H1 (cell line): ENCODE data around the gene RAPGEF1. TPM values are rescaled to one million over a fixed set of nuclear protein-coding genes. Genes with fewer than 3 reads are reported as not detected.

Source experiments
- CTCF ChIA-PET: fragments of 300-600 bp; sonication (Branson Sonifier 250); formaldehyde crosslinking; loops from one replicate; lab custom pipeline; 2021; ENCODE audit not compliant: partially characterized antibody; lab: Charles Lee
- POLR2A ChIA-PET: fragments of 300-600 bp; sonication (Branson Sonifier 250); formaldehyde crosslinking; loops from one replicate; lab custom pipeline; 2021; ENCODE audit warnings: inconsistent platforms; ENCODE audit not compliant: partially characterized antibody; lab: Charles Lee
- DNase-seq, 2 experiments: peaks; one replicate each; pipeline versions ENCODE4 v3.0.0 to v3.0.0-alpha.2; 2010 to 2022; ENCODE audit warnings: low spot score in 2 of 2, low read depth in 1 of 2, mixed read lengths in 1 of 2
- FAIRE-seq: peaks from 2 replicates; lab custom pipeline; 2011; peaks lifted over from hg19 to GRCh38; lab: Jason Lieb, UNC
- H2AFZ ChIP-seq: 2 replicates; pipeline ENCODE4 v1.8.1; 2012; ENCODE audit warnings: low read length, inconsistent platforms
- H2AK5ac ChIP-seq: 2 replicates; pipeline ENCODE4 v1.6.1; 2013; ENCODE audit warnings: low read depth, low read length
- H2BK120ac ChIP-seq: replicated peaks from 2 replicates; pipeline ENCODE3; 2013; ENCODE audit warnings: low read depth, low read length, inconsistent platforms
- H2BK12ac ChIP-seq: 2 replicates; pipeline ENCODE4 v1.6.1; 2013; ENCODE audit warnings: low read depth, low read length
- H2BK15ac ChIP-seq: 2 replicates; pipeline ENCODE4 v1.6.1; 2013; ENCODE audit warnings: low read length
- H2BK20ac ChIP-seq: 2 replicates; pipeline ENCODE4 v1.6.1; 2013; ENCODE audit warnings: low read length
- H2BK5ac ChIP-seq: 2 replicates; pipeline ENCODE4 v1.6.1; 2013; ENCODE audit warnings: low read depth, low read length
- H3K14ac ChIP-seq: 2 replicates; pipeline ENCODE4 v1.6.1; 2013; ENCODE audit warnings: inconsistent platforms; ENCODE audit not compliant: insufficient read length
- H3K18ac ChIP-seq: 2 replicates; pipeline ENCODE4 v1.6.1; 2013; ENCODE audit warnings: low read length; ENCODE audit errors: extremely low read depth
- H3K23ac ChIP-seq: 2 replicates; pipeline ENCODE4 v1.6.1; 2013; ENCODE audit warnings: inconsistent platforms; ENCODE audit not compliant: insufficient read length
- H3K23me2 ChIP-seq: 2 replicates; pipeline ENCODE4 v1.6.1; 2013; ENCODE audit warnings: low read depth, low read length
- H3K27ac ChIP-seq: 2 replicates; pipeline ENCODE4 v1.6.1; 2011; ENCODE audit warnings: low read depth, low read length, inconsistent platforms
- H3K27me3 ChIP-seq, 4 experiments: replicated peaks in 1 of 4; 1 replicate in 1 of 4; 2 replicates in 3 of 4; pipeline versions ENCODE4 v1.6.1 to v1.8.1; 2011 to 2013; ENCODE audit warnings: low read length in 3 of 4, mild to moderate bottlenecking in 3 of 4, inconsistent platforms in 2 of 4, mixed read lengths in 2 of 4, moderate library complexity in 1 of 4; ENCODE audit not compliant: control insufficient read depth in 3 of 4, insufficient read depth in 3 of 4; ENCODE audit errors: extremely low read depth in 1 of 4
- H3K36me3 ChIP-seq, 4 experiments: 2 replicates each; pipeline versions ENCODE4 v1.6.1 to v1.8.1; 2011 to 2013; ENCODE audit warnings: mild to moderate bottlenecking in 4 of 4, low read length in 3 of 4, moderate library complexity in 2 of 4, control low read depth in 1 of 4, inconsistent platforms in 1 of 4; ENCODE audit not compliant: insufficient read depth in 4 of 4, control insufficient read depth in 2 of 4
- H3K4ac ChIP-seq: replicated peaks from 2 replicates; pipeline ENCODE3; 2013; ENCODE audit warnings: low read length, low read depth, mixed read lengths, inconsistent platforms; ENCODE audit not compliant: insufficient read length
- H3K4me1 ChIP-seq, 4 experiments: replicated peaks in 1 of 4; 1 replicate in 1 of 4; 2 replicates in 3 of 4; pipeline versions ENCODE4 v1.6.1 to v1.8.1; 2011 to 2013; ENCODE audit warnings: low read length in 3 of 4, inconsistent platforms in 2 of 4, mixed read lengths in 1 of 4; ENCODE audit not compliant: insufficient read depth in 4 of 4, control insufficient read depth in 3 of 4
- H3K4me2 ChIP-seq, 2 experiments: 2 replicates each; pipeline versions ENCODE4 v1.6.1 to v1.8.1; 2011 to 2013; ENCODE audit warnings: low read depth in 2 of 2, low read length in 2 of 2, control low read depth in 1 of 2, inconsistent platforms in 1 of 2, mild to moderate bottlenecking in 1 of 2; ENCODE audit not compliant: insufficient read depth in 1 of 2
- H3K4me3 ChIP-seq, 4 experiments: fragments of 200-600, 300-600 bp in 1 of 4; sonication (generic), shearing (Covaris generic), sonication (Bioruptor Twin) in 1 of 4; 2 replicates each; pipeline versions ENCODE4 v1.5.1 to v1.8.1; 2011 to 2016; ENCODE audit warnings: low read length in 4 of 4, low read depth in 3 of 4, control low read depth in 2 of 4, inconsistent platforms in 2 of 4, mild to moderate bottlenecking in 2 of 4, mixed read lengths in 1 of 4, moderate library complexity in 1 of 4; ENCODE audit not compliant: insufficient read depth in 2 of 4; ENCODE audit errors: extremely low read depth in 1 of 4
- H3K56ac ChIP-seq: replicated peaks from 2 replicates; pipeline ENCODE3; 2013; ENCODE audit warnings: low read depth, mild to moderate bottlenecking, mixed read lengths, low read length, inconsistent platforms; ENCODE audit not compliant: insufficient read length
- H3K79me1 ChIP-seq: 2 replicates; pipeline ENCODE4 v1.6.1; 2013; ENCODE audit warnings: low read depth, low read length, control low read depth
- H3K79me2 ChIP-seq, 2 experiments: 2 replicates each; pipeline versions ENCODE4 v1.6.1 to v1.8.1; 2012 to 2013; ENCODE audit warnings: low read length in 2 of 2, mild to moderate bottlenecking in 2 of 2, inconsistent platforms in 1 of 2; ENCODE audit not compliant: insufficient read depth in 2 of 2, control insufficient read depth in 1 of 2
- H3K9ac ChIP-seq, 4 experiments: replicated peaks in 1 of 4; 1 replicate in 1 of 4; 2 replicates in 3 of 4; pipeline versions ENCODE4 v1.6.1 to v1.8.1; 2011 to 2013; ENCODE audit warnings: low read depth in 3 of 4, low read length in 3 of 4, control low read depth in 2 of 4, mild to moderate bottlenecking in 2 of 4, moderate library complexity in 2 of 4, inconsistent platforms in 1 of 4; ENCODE audit errors: extremely low read depth in 1 of 4
- H3K9me3 ChIP-seq, 2 experiments: 2 replicates each; pipeline versions ENCODE4 v1.6.1 to v1.8.1; 2012 to 2013; ENCODE audit warnings: mild to moderate bottlenecking in 2 of 2, moderate library complexity in 2 of 2, control low read depth in 1 of 2, inconsistent platforms in 1 of 2, low read depth in 1 of 2, low read length in 1 of 2, mixed read lengths in 1 of 2; ENCODE audit not compliant: insufficient read depth in 2 of 2
- H4K20me1 ChIP-seq, 2 experiments: replicated peaks in 1 of 2; 2 replicates each; pipeline versions ENCODE3 to v1.8.1; 2011 to 2013; ENCODE audit warnings: inconsistent platforms in 2 of 2, low read length in 2 of 2, mild to moderate bottlenecking in 1 of 2; ENCODE audit not compliant: insufficient read depth in 2 of 2, control insufficient read depth in 1 of 2
- H4K5ac ChIP-seq: 2 replicates; pipeline ENCODE4 v1.6.1; 2013; ENCODE audit warnings: low read length, low read depth, mixed read lengths, inconsistent platforms; ENCODE audit not compliant: insufficient read length
- H4K8ac ChIP-seq: 2 replicates; pipeline ENCODE4 v1.8.0; 2013; ENCODE audit warnings: mild to moderate bottlenecking, moderate library complexity, low read length, inconsistent platforms; ENCODE audit not compliant: insufficient read depth; ENCODE audit errors: extremely low read depth
- H4K91ac ChIP-seq: replicated peaks from 2 replicates; pipeline ENCODE3; 2013; ENCODE audit warnings: low read length, mixed read lengths, inconsistent platforms; ENCODE audit not compliant: insufficient read length
- NANOG ChIP-seq: IDR thresholded peaks from 2 replicates; pipeline ENCODE4 v1.6.1; 2011; ENCODE audit warnings: low read length, low read depth, mild to moderate bottlenecking, inconsistent platforms; ENCODE audit not compliant: insufficient read depth, poor library complexity, severe bottlenecking
- WGBS, 2 experiments: shearing (Covaris generic) in 1 of 2; methylation state at CpG; one replicate each; pipeline versions ENCODE4 v1.1.6 to v1.1.7; 2013 to 2015; ENCODE audit warnings: low lambda C conversion rate in 2 of 2, mixed read lengths in 2 of 2, inconsistent platforms in 1 of 2, low coverage in 1 of 2, missing lambda C conversion rate in 1 of 2; ENCODE audit not compliant: insufficient replicate concordance in 2 of 2, insufficient coverage in 1 of 2, insufficient read length in 1 of 2; ENCODE audit errors: extremely low coverage in 1 of 2, missing lambda C conversion rate in 1 of 2; 5-methylcytosine and 5-hydroxymethylcytosine counted together
- polyA plus RNA-seq, 7 experiments: library from polyadenylated mRNA; depleted of rRNA in 3 of 7; stranded (reverse) in 5 of 7; unstranded in 2 of 7; fragments of >200 nt in 5 of 7; fragments of 200-250 nt in 2 of 7; gene quantifications; 1 replicate in 5 of 7; 2 replicates in 1 of 7; 4 replicates in 1 of 7; pipeline versions ENCODE4 v1.2.1 to v1.2.3, GENCODE V29; 2011 to 2013; ENCODE audit warnings: missing spikeins in 2 of 7, mixed read lengths in 2 of 7
- total RNA-seq: library from RNA; stranded (reverse); fragmentation: NEBNext Ultra II Directional; extraction: Animal tissue kit (Norgen Biotek cat#: 25700); gene quantifications from 2 replicates; pipeline ENCODE4 v1.2.1, GENCODE V29; 2021

Gene RAPGEF1
- total and polyA plus RNA-seq, 2 of the 8 experiments (the other 6 are each of a cell fraction or from before 2014, with no cell fraction given): 29.7 to 78.9 TPM

- Histone ChIP-seq H3K23ac (no peak overlapping the region), H3K36me3 (peaks cover 2 to 10% (median 4%) of the 10 kb centered on the region in 4 experiments; a peak in 5 of 8 replicates)
Measured at GRCh38 chr9:131580358-131580757, 159.5 kb downstream of the RAPGEF1 start.

More at GRCh38 chr9:131580358-131580757, 159.5 kb downstream of the RAPGEF1 start:
- Histone ChIP-seq H4K5ac (no peak overlapping the region), H2BK12ac (no peak overlapping the region), H4K91ac (no peak overlapping the region), H3K4ac (no peak overlapping the region)
- DNase-seq: no peak
- TF ChIP-seq NANOG: no peak
- TF ChIP-seq, all 59 proteins: peak for 0
- Histone ChIP-seq H3K27me3 (no peaks in the 10 kb centered on the region), H3K27ac (no peak overlapping the region), H3K56ac (no peak overlapping the region), H3K9ac (no peak overlapping the region), H2BK15ac (no peak overlapping the region), H4K20me1 (peaks cover 0 to 5% of the 10 kb centered on the region in 2 experiments), H3K23me2 (no peaks in the 10 kb centered on the region), H3K4me3 (no peak overlapping the region), H2BK20ac (no peak overlapping the region), H4K8ac (no peak overlapping the region), H3K18ac (no peak overlapping the region), H2AK5ac (no peak overlapping the region), H3K9me3 (no peaks in the 10 kb centered on the region), H2BK5ac (no peak overlapping the region), H3K4me2 (no peak overlapping the region), H3K14ac (no peak overlapping the region), H2BK120ac (no peak overlapping the region), H3K79me1 (no peaks in the 10 kb centered on the region), H3K79me2 (no peaks in the 10 kb centered on the region), H2AFZ (no peak overlapping the region), H3K4me1 (no peaks in the 10 kb centered on the region; a peak in 1 of 7 replicates)
- ChIA-PET POLR2A (no interaction called here), CTCF (interaction anchor here (0.6 to 2.7 kb wide), 5 partner anchors 8 to 152 kb away, joined by 3 to 10 read pairs (median 4); no protein-coding TSS in a partner anchor)
- FAIRE-seq: no peak
- 93% methylated on average over 8 of the region's 9 CpGs; no CpG with 5 or more reads in 1 of the 2 experiments for WGBS, 2 experiments
